Measurements from ENCODE around the gene AMPH.

Gene AMPH

DNA sequence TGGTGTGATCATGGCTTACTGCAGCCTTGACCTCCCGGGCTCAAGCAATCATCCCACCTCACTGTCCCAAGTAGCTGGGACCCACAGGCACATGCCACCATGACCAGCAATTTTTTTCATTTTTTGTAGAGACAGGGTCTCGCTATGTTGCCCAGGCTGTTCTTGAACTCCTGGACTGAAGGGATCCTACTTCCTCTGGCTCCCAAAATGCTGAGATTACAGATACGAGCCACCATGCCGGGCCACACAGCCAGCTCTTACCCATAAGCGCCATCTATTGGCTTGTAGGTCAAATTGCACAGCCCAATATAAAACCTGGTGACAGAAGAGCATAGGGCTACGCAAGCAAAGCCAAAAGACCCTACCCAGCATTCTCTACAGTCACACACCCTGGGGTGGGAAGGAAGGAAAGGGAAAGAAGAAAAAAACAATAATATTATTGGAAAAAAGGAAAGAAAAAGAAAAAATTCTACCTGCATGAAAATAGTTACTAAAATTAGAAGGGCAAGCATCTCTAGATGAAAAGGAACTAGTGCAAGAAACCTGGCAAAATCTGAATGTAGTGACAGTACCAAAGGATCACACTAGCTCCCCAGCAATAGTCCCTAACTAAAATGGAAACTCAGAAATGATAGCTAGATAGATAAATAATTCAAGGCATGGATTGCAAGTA is 29.4 kb upstream of the AMPH start:
- Histone ChIP-seq H3K4me3 (ENCODE audit: low read depth, low read length) (no peak overlapping the region), H3K27me3 (ENCODE audit: control insufficient read depth, insufficient read depth, low read length) (no peaks in the 10 kb centered on the region), H3K36me3 (ENCODE audit: control insufficient read depth, insufficient read depth, low read length) (no peaks in the 10 kb centered on the region), H3K9ac (ENCODE audit: low read depth, low read length) (no peak overlapping the region), H3K4me1 (ENCODE audit: control insufficient read depth, insufficient read depth, low read length) (no peaks in the 10 kb centered on the region), H3K9me3 (ENCODE audit: control insufficient read depth, insufficient read depth, low read length) (no peaks in the 10 kb centered on the region)

DNA sequence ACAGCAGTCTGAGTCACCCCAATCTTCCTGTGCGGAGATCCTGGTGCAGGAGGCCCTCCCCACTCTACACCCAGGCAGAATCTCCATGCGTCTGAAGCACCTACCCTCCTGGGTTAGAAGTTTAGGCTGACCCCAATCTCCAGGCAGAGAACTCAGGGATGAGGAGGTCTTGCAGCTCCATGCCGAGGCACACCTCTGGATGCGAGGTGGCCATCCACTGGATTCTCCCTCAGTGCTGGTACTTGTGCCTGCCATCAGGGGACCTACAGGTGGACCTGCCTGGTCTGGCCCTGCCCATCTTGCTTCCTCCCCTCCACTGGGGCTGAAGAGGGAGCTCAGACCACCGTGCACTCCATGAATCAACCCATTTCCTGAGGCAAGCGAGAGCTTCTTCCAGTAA is 28.8 kb upstream of the AMPH start:
- H3K36me3 ChIP-seq (ENCODE audit: control insufficient read depth, insufficient read depth, low read length) = no peaks in the 10 kb centered on the region
- H3K9ac ChIP-seq (ENCODE audit: low read depth, low read length) = no peak overlapping the region
- no peaks in the 10 kb centered on the region for H3K4me1 ChIP-seq (ENCODE audit: control insufficient read depth, insufficient read depth, low read length)
- H3K4me3 ChIP-seq (ENCODE audit: low read depth, low read length) = no peak overlapping the region
- no peaks in the 10 kb centered on the region for H3K9me3 ChIP-seq (ENCODE audit: control insufficient read depth, insufficient read depth, low read length)
- no peaks in the 10 kb centered on the region for H3K27me3 ChIP-seq (ENCODE audit: control insufficient read depth, insufficient read depth, low read length)

GRCh38 chr7:38658921-38659320 is 27.7 kb upstream of the AMPH start:
- Histone ChIP-seq H3K9ac (ENCODE audit: low read depth, low read length) (no peak overlapping the region), H3K27me3 (ENCODE audit: control insufficient read depth, insufficient read depth, low read length) (no peaks in the 10 kb centered on the region), H3K4me1 (ENCODE audit: control insufficient read depth, insufficient read depth, low read length) (no peaks in the 10 kb centered on the region), H3K4me3 (ENCODE audit: low read depth, low read length) (no peak overlapping the region), H3K9me3 (ENCODE audit: control insufficient read depth, insufficient read depth, low read length) (no peaks in the 10 kb centered on the region), H3K36me3 (ENCODE audit: control insufficient read depth, insufficient read depth, low read length) (no peaks in the 10 kb centered on the region)

DNA sequence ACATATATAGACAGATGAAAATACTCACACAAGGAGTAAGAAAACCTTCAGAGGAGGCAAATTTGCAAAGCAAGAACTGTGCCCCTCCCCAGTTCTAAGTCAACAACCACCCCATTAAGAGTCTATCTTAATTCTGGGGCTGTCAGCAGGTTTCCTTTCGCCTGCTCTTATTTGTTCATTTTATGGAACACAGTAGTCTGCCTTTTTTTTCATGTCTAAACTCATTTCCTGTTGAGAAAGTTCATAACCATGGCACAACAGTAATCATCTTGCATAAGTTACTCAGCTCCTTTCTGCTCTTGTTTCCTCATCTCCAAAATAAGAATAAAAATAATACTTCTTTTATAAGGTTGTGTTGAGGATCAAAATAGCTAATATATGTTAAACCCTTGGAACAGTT is 25.8 kb upstream of the AMPH start:
- Histone ChIP-seq H3K4me3 (ENCODE audit: low read depth, low read length) (no peak overlapping the region), H3K4me1 (ENCODE audit: control insufficient read depth, insufficient read depth, low read length) (no peaks in the 10 kb centered on the region), H3K9me3 (ENCODE audit: control insufficient read depth, insufficient read depth, low read length) (no peaks in the 10 kb centered on the region), H3K36me3 (ENCODE audit: control insufficient read depth, insufficient read depth, low read length) (no peaks in the 10 kb centered on the region), H3K9ac (ENCODE audit: low read depth, low read length) (no peak overlapping the region), H3K27me3 (ENCODE audit: control insufficient read depth, insufficient read depth, low read length) (no peaks in the 10 kb centered on the region)

GRCh38 chr7:38655833-38656774 is 24.9 kb upstream of the AMPH start:
- no peaks in the 10 kb centered on the region for H3K4me1 ChIP-seq (ENCODE audit: control insufficient read depth, insufficient read depth, low read length)
- H3K9me3 ChIP-seq (ENCODE audit: control insufficient read depth, insufficient read depth, low read length) = no peaks in the 10 kb centered on the region
- H3K27me3 ChIP-seq (ENCODE audit: control insufficient read depth, insufficient read depth, low read length) = no peaks in the 10 kb centered on the region
- no peaks in the 10 kb centered on the region for H3K36me3 ChIP-seq (ENCODE audit: control insufficient read depth, insufficient read depth, low read length)
- H3K4me3 ChIP-seq (ENCODE audit: low read depth, low read length) = no peak overlapping the region
- H3K9ac ChIP-seq (ENCODE audit: low read depth, low read length) = no peak overlapping the region

DNA sequence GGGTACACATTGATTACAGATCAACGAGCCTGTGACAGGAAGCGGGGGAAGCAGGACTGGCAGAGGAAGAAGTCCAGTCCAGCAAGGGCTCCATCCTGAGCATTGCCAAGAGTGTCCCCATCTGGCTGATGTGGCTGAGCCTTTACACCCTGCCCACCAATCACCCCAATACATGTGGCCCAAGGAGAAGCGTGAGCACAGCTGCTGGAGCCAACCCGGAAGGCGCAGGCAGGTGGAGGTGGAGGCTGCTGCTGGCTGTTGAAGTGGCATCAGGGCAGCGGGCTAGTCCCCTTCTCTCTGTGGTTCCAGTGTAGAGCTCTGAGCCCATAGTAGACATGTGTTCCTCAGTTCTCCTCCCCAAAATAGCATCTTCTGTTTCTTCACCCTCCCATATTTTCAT is 6.8 kb upstream of the AMPH start:
- Histone ChIP-seq H3K9ac (ENCODE audit: low read depth, low read length) (no peak overlapping the region), H3K36me3 (ENCODE audit: control insufficient read depth, insufficient read depth, low read length) (no peaks in the 10 kb centered on the region), H3K9me3 (ENCODE audit: control insufficient read depth, insufficient read depth, low read length) (no peaks in the 10 kb centered on the region), H3K4me3 (ENCODE audit: low read depth, low read length) (no peak overlapping the region), H3K27me3 (ENCODE audit: control insufficient read depth, insufficient read depth, low read length) (no peaks in the 10 kb centered on the region), H3K4me1 (ENCODE audit: control insufficient read depth, insufficient read depth, low read length) (no peaks in the 10 kb centered on the region)

DNA sequence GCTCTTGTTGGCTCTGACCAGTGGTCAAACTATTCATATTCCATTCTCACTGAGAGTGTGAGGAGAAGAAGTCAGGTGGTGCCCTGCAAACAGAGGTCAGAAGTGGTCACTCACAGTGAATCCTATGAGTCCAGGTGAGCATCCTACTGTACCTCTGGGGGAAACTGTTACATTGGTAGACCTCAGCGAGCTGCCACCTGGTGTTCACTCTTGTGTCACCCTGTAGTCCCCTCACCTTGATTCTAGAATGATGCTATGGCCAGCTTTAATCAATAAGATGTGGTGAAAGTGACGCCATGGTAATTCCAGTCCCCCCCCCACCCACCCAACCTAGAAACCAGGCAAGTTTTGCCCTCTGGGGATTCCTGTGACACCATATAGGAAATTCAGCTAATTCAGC is 1.2 kb upstream of the AMPH start:
- Histone ChIP-seq H3K4me3 (ENCODE audit: low read depth, low read length) (peak overlapping the region; percentile 4), H3K9me3 (ENCODE audit: control insufficient read depth, insufficient read depth, low read length) (no peaks in the 10 kb centered on the region), H3K27me3 (ENCODE audit: control insufficient read depth, insufficient read depth, low read length) (peaks cover 36% of the 10 kb centered on the region), H3K4me1 (ENCODE audit: control insufficient read depth, insufficient read depth, low read length) (peaks cover 3% of the 10 kb centered on the region), H3K9ac (ENCODE audit: low read depth, low read length) (no peak overlapping the region), H3K36me3 (ENCODE audit: control insufficient read depth, insufficient read depth, low read length) (no peaks in the 10 kb centered on the region)

DNA sequence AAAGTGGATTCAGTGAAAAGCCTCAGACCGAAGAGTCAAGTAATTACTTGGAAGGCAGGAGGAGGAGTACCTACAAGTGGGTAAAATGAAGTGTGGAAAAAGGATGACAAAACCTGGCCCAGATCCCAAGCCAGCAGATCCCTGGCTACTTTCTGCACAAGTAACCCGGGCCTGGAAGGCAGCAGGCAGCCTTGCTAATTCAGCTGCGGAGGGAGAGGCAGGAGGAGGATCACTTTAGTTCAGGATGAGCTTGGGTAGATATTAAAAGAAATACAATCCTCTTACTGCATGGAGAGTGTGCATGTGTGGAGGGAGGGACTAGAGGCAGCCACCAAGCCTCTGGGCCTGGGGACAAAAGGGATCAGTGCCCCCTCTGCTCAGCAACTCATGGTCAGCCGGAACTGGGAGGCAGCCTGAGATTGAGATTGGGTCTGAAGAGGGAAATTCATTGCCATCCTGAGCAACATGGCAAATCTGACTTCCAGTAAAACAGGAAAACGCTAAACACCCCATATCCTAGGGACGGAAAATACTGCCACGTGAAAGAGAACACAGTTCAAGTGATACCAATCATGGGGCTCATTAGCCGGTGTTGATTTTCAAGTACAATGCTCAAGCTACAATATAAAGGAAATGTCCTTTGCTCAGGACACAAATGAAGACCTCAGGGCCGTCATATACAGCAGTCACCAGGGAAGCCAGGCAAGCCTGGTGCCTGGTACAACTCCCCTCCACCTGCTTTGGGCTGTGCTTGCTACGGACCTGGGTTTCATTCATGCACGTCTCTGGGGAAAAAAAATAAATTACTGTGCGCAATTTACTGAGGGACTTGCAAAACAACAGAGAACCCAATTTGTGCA is 1.3 kb downstream of the AMPH start:
- Histone ChIP-seq H3K27me3 (ENCODE audit: control insufficient read depth, insufficient read depth, low read length) (peaks cover 36% of the 10 kb centered on the region), H3K4me3 (ENCODE audit: low read depth, low read length) (peak overlapping the region; percentile 57), H3K9ac (ENCODE audit: low read depth, low read length) (no peak overlapping the region), H3K4me1 (ENCODE audit: control insufficient read depth, insufficient read depth, low read length) (peaks cover 3% of the 10 kb centered on the region), H3K36me3 (ENCODE audit: control insufficient read depth, insufficient read depth, low read length) (no peaks in the 10 kb centered on the region), H3K9me3 (ENCODE audit: control insufficient read depth, insufficient read depth, low read length) (no peaks in the 10 kb centered on the region)

DNA sequence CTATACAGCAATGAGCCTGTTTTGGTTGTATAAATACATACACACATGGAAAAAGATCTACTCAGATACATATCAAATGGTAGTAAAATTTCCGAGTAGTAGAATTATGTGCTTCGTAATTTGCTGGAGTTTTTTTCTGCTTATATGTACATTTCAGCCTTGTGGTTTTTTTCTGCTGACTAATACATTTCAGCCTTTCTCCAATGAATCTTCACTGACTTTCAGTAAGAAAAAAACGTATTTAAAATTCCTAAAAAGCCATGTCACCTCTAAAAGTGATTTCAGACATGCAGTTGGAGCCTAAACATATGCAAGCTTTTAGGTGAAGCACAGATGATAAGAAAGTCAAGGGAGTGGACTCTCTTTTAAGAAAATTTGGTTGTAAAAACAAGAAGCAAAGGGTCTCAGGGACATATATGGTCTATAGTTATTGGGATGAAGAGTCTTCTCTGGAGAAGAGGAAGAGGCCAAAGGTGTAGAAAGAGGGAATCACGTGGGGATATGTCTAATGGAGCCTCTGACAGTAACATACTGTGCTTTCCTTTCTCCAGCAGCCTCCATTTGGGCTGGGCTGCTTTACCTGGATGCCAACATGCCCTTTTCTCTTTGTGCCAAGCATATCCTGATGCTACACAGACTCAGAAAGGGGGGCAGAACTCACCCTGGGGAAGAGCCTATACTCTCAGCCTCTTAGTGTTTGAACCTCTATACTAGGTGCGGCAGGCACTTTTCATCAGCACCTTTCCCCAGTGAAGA is 2.4 kb downstream of the AMPH start:
- H3K4me3 ChIP-seq (ENCODE audit: low read depth, low read length) = no peak overlapping the region
- no peaks in the 10 kb centered on the region for H3K36me3 ChIP-seq (ENCODE audit: control insufficient read depth, insufficient read depth, low read length)
- H3K4me1 ChIP-seq (ENCODE audit: control insufficient read depth, insufficient read depth, low read length) = peaks cover 3% of the 10 kb centered on the region
- peaks cover 36% of the 10 kb centered on the region for H3K27me3 ChIP-seq (ENCODE audit: control insufficient read depth, insufficient read depth, low read length)
- H3K9ac ChIP-seq (ENCODE audit: low read depth, low read length) = no peak overlapping the region
- H3K9me3 ChIP-seq (ENCODE audit: control insufficient read depth, insufficient read depth, low read length) = no peaks in the 10 kb centered on the region

DNA sequence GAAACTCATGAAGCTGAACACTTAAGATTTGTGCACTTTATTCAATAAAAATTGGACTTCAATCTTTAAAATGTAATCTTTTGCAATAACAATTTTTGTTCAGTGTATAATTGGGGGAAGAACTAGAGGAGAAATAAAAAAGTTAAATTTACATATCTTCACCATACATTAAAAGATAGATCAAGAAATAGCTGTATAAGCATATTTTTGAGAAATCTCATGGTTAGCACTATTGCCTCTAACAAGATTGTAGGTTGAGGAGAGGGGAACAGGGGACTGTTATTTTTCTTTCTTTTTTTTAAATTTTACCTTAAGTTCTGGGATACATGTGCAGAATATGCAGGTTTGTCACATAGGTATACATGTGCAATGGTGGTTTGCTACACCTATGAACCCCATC is 5.3 kb downstream of the AMPH start:
- H3K9me3 ChIP-seq (ENCODE audit: control insufficient read depth, insufficient read depth, low read length) = no peaks in the 10 kb centered on the region
- H3K27me3 ChIP-seq (ENCODE audit: control insufficient read depth, insufficient read depth, low read length) = peaks cover 21% of the 10 kb centered on the region
- no peak overlapping the region for H3K9ac ChIP-seq (ENCODE audit: low read depth, low read length)
- H3K4me3 ChIP-seq (ENCODE audit: low read depth, low read length) = no peak overlapping the region
- H3K36me3 ChIP-seq (ENCODE audit: control insufficient read depth, insufficient read depth, low read length) = no peaks in the 10 kb centered on the region
- peaks cover 2% of the 10 kb centered on the region for H3K4me1 ChIP-seq (ENCODE audit: control insufficient read depth, insufficient read depth, low read length)

DNA sequence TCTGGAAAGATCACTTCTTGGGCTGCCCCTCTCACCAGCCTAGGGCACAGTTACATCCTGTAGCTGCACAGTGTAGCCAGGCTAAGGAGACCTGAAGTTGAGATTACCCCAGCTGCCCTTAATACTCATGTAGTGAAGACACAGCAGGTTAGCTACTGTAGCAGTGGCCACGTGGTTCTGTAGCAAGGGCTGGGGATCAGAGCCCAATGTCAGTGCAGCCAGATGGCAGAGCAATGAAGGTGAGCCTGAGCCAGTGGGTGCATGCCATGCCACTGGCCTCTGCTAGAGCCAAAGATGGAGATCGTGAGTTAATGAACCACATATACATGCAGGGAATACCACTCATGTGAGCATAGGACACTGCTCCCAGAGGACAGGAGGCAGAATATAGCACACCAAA is 15.5 kb downstream of the AMPH start:
- H3K9ac ChIP-seq (ENCODE audit: low read depth, low read length) = no peak overlapping the region
- no peaks in the 10 kb centered on the region for H3K27me3 ChIP-seq (ENCODE audit: control insufficient read depth, insufficient read depth, low read length)
- no peaks in the 10 kb centered on the region for H3K4me1 ChIP-seq (ENCODE audit: control insufficient read depth, insufficient read depth, low read length)
- no peak overlapping the region for H3K4me3 ChIP-seq (ENCODE audit: low read depth, low read length)
- H3K36me3 ChIP-seq (ENCODE audit: control insufficient read depth, insufficient read depth, low read length) = no peaks in the 10 kb centered on the region
- H3K9me3 ChIP-seq (ENCODE audit: control insufficient read depth, insufficient read depth, low read length) = no peaks in the 10 kb centered on the region

All from iPS-15b (cell line).